Astrocyte of the spinal cord (primary cell): Measurements from ENCODE around the gene WDR72.

ENCODE experiments used
- DNase-seq: peaks from one replicate; pipeline ENCODE4 v3.0.0; 2011; ENCODE audit warnings: low read depth, low spot score
- H3K4me3 ChIP-seq: 2 replicates; pipeline ENCODE4 v1.5.1; 2011; ENCODE audit warnings: low read depth, mild to moderate bottlenecking, low read length, moderate library complexity
- CTCF ChIP-seq: IDR thresholded peaks from 2 replicates; pipeline ENCODE4 v1.5.1; 2012; ENCODE audit warnings: low read depth, mild to moderate bottlenecking, low read length, inconsistent platforms
- in situ Hi-C: cut with HindIII; loops from 2 replicates; pipeline ENCODE4 v1.10.0; 2017; ENCODE audit warnings: low sequenced_read_pairs

WDR72 gene

GRCh38 chr15:53482055-53482454, 277.4 kb downstream of the WDR72 start:
- no peak for DNase-seq
- no peak overlapping the region for H3K4me3 ChIP-seq
- no peak for TF ChIP-seq CTCF
- in situ Hi-C loops, result no loop called here

GRCh38 chr15:53477981-53478766, 281.3 kb downstream of the WDR72 start:
- H3K4me3 ChIP-seq, result no peak overlapping the region
- no peak for DNase-seq
- no peak for TF ChIP-seq CTCF
- in situ Hi-C loops, result no loop called here

GRCh38 chr15:53473886-53474285, 285.6 kb downstream of the WDR72 start:
- in situ Hi-C loops, result no loop called here
- no peak overlapping the region for H3K4me3 ChIP-seq
- DNase-seq, result no peak
- TF ChIP-seq CTCF, result no peak

GRCh38 chr15:53473435-53473834, 286.0 kb downstream of the WDR72 start:
- DNase-seq, result no peak
- no peak overlapping the region for H3K4me3 ChIP-seq
- no peak for TF ChIP-seq CTCF
- in situ Hi-C loops, result no loop called here

- TF ChIP-seq CTCF, result no peak
- no peak overlapping the region for H3K4me3 ChIP-seq
- in situ Hi-C loops, result no loop called here
- DNase-seq, result no peak
Measured at GRCh38 chr15:53472883-53473282, 286.6 kb downstream of the WDR72 start.

GRCh38 chr15:53472210-53472609, 287.3 kb downstream of the WDR72 start:
- in situ Hi-C loops, result no loop called here
- no peak overlapping the region for H3K4me3 ChIP-seq
- no peak for TF ChIP-seq CTCF
- no peak for DNase-seq
